Measurements from ENCODE around the gene DNM1.

DNM1 gene

DNA sequence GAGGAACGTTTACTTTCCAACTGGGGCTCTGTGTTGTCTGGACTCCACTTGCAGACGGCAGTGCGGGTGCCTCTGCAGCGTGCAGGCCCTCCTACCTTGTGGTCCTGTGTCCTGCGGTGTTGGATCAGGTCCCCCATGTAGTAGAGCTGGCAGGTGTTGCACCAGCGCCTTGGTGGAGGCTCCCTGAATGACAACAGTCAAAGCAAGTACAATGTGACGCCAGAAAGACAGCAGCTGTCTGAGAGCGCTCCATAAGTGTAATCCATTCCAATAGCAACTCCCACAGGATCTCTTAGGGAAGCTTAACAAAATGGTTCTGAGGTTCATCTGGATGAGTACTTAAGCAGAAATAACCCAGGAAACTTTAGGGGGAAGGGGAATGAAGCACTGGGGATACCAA, 33.3 kb upstream of the DNM1 start:
- Histone ChIP-seq H4K20me1 (ENCODE audit: insufficient read depth, low read length) (no peaks in the 10 kb centered on the region), H3K36me3 (ENCODE audit: insufficient read depth, low read length) (peaks cover 48% of the 10 kb centered on the region), H3K79me2 (ENCODE audit: insufficient read depth, low read length) (no peaks in the 10 kb centered on the region), H3K9me3 (ENCODE audit: insufficient read depth, low read length, severe bottlenecking) (no peaks in the 10 kb centered on the region), H3K4me2 (ENCODE audit: insufficient read depth, low read length) (no peak overlapping the region), H3K27me3 (ENCODE audit: insufficient read depth, low read length, poor library complexity) (no peaks in the 10 kb centered on the region), H3K4me3 (ENCODE audit: low read depth in 1 of 2, low read length in 2 of 2) (no peak overlapping the region), H3K4me1 (ENCODE audit: insufficient read depth, low read length) (no peaks in the 10 kb centered on the region), H3K27ac (ENCODE audit: low read length) (no peak overlapping the region), H2AFZ (ENCODE audit: low read depth, low read length) (no peak overlapping the region), H3K9ac (ENCODE audit: low read depth, low read length) (no peak overlapping the region)
- TF ChIP-seq EZH2 (IDR thresholded peaks at IDR 0.05; ENCODE audit: borderline replicate concordance, low read depth, low read length, severe bottlenecking) (no peak), CTCF (IDR thresholded peaks at IDR 0.05; ENCODE audit: borderline replicate concordance, extremely low read depth, low read length, poor library complexity, severe bottlenecking) (no peak)
- ATAC-seq (ENCODE audit: insufficient read depth, low read depth): no peak
- DNase-seq: no peak

DNA sequence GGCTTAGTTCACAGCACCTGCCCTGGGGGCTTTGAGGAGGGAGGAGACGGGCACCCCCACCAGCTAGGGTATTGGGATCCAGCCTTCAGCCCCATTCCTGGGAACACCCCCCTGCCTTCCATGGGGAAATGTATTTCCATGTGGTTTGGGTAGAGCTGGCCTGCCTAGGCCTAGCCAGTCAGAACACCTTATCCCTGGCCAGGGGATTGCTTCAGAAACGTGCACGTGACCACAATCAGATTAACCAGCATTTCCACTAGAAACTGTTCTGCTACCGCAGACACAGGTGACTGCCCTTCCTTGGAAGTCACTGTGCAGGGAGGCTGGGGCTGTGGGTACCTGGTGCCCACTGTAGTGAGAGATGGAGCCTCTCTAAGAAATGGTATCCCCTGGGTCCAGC, 29.1 kb upstream of the DNM1 start:
- TF ChIP-seq EZH2 (IDR thresholded peaks at IDR 0.05; ENCODE audit: borderline replicate concordance, low read depth, low read length, severe bottlenecking) (no peak), CTCF (IDR thresholded peaks at IDR 0.05; ENCODE audit: borderline replicate concordance, extremely low read depth, low read length, poor library complexity, severe bottlenecking) (no peak)
- H3K9me3 ChIP-seq (ENCODE audit: insufficient read depth, low read length, severe bottlenecking): peaks cover 4% of the 10 kb centered on the region
- no peak overlapping the region for H3K9ac ChIP-seq (ENCODE audit: low read depth, low read length)
- H2AFZ ChIP-seq (ENCODE audit: low read depth, low read length): no peak overlapping the region
- H3K79me2 ChIP-seq (ENCODE audit: insufficient read depth, low read length): no peaks in the 10 kb centered on the region
- no peaks in the 10 kb centered on the region for H3K4me1 ChIP-seq (ENCODE audit: insufficient read depth, low read length)
- ATAC-seq (ENCODE audit: insufficient read depth, low read depth) (no peak), DNase-seq (no peak)
- H3K27ac ChIP-seq (ENCODE audit: low read length): no peak overlapping the region
- H3K4me2 ChIP-seq (ENCODE audit: insufficient read depth, low read length): no peak overlapping the region
- H4K20me1 ChIP-seq (ENCODE audit: insufficient read depth, low read length): no peaks in the 10 kb centered on the region
- H3K36me3 ChIP-seq (ENCODE audit: insufficient read depth, low read length): peaks cover 49% of the 10 kb centered on the region
- H3K27me3 ChIP-seq (ENCODE audit: insufficient read depth, low read length, poor library complexity): no peaks in the 10 kb centered on the region
- no peak overlapping the region for H3K4me3 ChIP-seq (ENCODE audit: low read depth in 1 of 2, low read length in 2 of 2)

GRCh38 chr9:128175102-128175563, 28.0 kb upstream of the DNM1 start:
- TF ChIP-seq CTCF (IDR thresholded peaks at IDR 0.05; ENCODE audit: borderline replicate concordance, extremely low read depth, low read length, poor library complexity, severe bottlenecking) (no peak), EZH2 (IDR thresholded peaks at IDR 0.05; ENCODE audit: borderline replicate concordance, low read depth, low read length, severe bottlenecking) (no peak)
- peaks cover 49% of the 10 kb centered on the region for H3K36me3 ChIP-seq (ENCODE audit: insufficient read depth, low read length)
- no peak overlapping the region for H3K9ac ChIP-seq (ENCODE audit: low read depth, low read length)
- H2AFZ ChIP-seq (ENCODE audit: low read depth, low read length): no peak overlapping the region
- DNase-seq (no peak), ATAC-seq (ENCODE audit: insufficient read depth, low read depth) (no peak)
- no peaks in the 10 kb centered on the region for H3K79me2 ChIP-seq (ENCODE audit: insufficient read depth, low read length)
- no peak overlapping the region for H3K4me2 ChIP-seq (ENCODE audit: insufficient read depth, low read length)
- no peak overlapping the region for H3K27ac ChIP-seq (ENCODE audit: low read length)
- no peaks in the 10 kb centered on the region for H4K20me1 ChIP-seq (ENCODE audit: insufficient read depth, low read length)
- H3K4me1 ChIP-seq (ENCODE audit: insufficient read depth, low read length): no peaks in the 10 kb centered on the region
- H3K9me3 ChIP-seq (ENCODE audit: insufficient read depth, low read length, severe bottlenecking): peaks cover 8% of the 10 kb centered on the region
- H3K4me3 ChIP-seq (ENCODE audit: low read depth in 1 of 2, low read length in 2 of 2): no peak overlapping the region
- no peaks in the 10 kb centered on the region for H3K27me3 ChIP-seq (ENCODE audit: insufficient read depth, low read length, poor library complexity)

DNA sequence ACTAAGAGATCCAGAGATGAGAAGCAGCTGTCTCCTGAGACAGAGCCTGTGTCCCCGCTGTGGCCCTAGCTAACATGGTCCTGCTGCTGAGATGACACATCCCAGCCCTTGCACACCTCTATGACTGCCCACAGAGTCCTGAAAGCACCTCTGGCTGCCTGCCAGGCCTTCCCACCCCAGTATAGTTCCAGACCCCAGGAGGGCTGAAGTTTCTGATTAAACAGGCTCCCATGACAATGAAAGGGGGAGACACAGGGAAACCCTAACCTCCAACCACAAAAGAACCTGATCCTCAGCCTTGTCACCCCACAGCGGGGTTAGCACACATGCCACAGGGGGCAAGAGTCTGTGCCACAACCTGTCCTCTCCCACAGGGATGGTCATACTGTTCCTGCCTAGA, 27.5 kb upstream of the DNM1 start:
- Histone ChIP-seq H3K36me3 (ENCODE audit: insufficient read depth, low read length) (peaks cover 54% of the 10 kb centered on the region), H3K27ac (ENCODE audit: low read length) (no peak overlapping the region)

More for the DNA sequence above, 27.5 kb upstream of the DNM1 start:
- no peak for ATAC-seq (ENCODE audit: insufficient read depth, low read depth)
- Histone ChIP-seq H4K20me1 (ENCODE audit: insufficient read depth, low read length) (no peaks in the 10 kb centered on the region), H3K79me2 (ENCODE audit: insufficient read depth, low read length) (no peaks in the 10 kb centered on the region), H3K4me1 (ENCODE audit: insufficient read depth, low read length) (no peaks in the 10 kb centered on the region), H3K4me2 (ENCODE audit: insufficient read depth, low read length) (no peak overlapping the region), H3K27me3 (ENCODE audit: insufficient read depth, low read length, poor library complexity) (no peaks in the 10 kb centered on the region), H3K4me3 (ENCODE audit: low read depth in 1 of 2, low read length in 2 of 2) (no peak overlapping the region), H2AFZ (ENCODE audit: low read depth, low read length) (no peak overlapping the region), H3K9ac (ENCODE audit: low read depth, low read length) (no peak overlapping the region), H3K9me3 (ENCODE audit: insufficient read depth, low read length, severe bottlenecking) (peaks cover 8% of the 10 kb centered on the region)
- TF ChIP-seq EZH2 (IDR thresholded peaks at IDR 0.05; ENCODE audit: borderline replicate concordance, low read depth, low read length, severe bottlenecking) (no peak), CTCF (IDR thresholded peaks at IDR 0.05; ENCODE audit: borderline replicate concordance, extremely low read depth, low read length, poor library complexity, severe bottlenecking) (no peak)
- no peak for DNase-seq

Data from DND-41 (cell line).